Effector CD4-positive, alpha-beta T cell (primary cell): Measurements from ENCODE around the gene DHRS9.

Experiments used
- DNase-seq: peaks from one replicate; pipeline ENCODE4 v3.0.0-alpha.2; 2020

DHRS9 gene

DNA sequence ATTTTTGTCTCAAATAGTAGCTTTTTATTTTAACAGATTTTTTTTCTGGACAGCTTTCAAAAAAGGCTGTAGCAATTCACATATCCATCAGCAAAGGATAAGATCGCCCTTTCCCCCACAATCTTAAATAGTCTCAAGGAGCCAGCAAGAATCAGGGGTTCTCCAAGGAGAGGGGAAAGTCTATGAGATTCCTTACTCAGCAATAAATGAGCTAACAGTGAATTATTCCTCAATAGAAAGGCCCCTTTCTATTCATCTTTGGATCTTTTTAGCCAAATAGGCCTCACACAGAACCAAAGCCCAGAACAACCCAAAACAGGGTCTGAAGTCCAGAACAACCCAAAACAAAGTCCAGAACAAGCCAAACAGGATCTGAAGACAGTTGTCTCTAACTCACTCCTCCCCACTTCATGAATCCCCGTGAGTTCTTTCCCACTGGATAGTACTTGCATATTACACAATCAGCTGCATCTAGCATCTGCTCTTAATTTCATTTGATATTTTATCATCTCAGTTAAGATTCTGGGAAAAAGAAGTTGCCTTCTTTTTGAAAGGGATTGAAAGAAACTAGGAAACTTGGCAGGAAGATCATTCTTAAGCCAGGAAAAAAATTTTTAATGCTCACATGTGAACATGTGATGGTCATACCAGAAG, 3.4 kb upstream of the DHRS9 start:
- DNase-seq = no peak

DNA sequence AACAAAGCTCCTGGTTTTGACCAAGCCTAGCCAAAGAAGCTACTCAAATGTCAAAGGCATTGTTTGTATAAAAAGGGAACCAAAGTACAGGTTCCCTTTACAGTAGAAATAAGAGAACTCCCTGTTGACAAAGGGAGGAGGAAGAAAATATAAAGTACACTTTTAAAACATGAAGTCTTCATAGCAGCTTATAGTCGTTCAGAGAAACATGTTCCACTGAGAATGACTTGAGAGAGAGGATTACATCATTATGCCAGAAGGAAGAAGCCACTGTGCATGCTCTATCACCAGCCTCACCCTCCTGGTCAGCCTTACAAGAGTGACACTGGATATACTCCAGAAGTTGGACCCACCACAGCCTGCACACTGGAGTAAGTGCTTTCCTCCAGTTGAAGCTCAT, 2.5 kb upstream of the DHRS9 start:
- DNase-seq = no peak

DNA sequence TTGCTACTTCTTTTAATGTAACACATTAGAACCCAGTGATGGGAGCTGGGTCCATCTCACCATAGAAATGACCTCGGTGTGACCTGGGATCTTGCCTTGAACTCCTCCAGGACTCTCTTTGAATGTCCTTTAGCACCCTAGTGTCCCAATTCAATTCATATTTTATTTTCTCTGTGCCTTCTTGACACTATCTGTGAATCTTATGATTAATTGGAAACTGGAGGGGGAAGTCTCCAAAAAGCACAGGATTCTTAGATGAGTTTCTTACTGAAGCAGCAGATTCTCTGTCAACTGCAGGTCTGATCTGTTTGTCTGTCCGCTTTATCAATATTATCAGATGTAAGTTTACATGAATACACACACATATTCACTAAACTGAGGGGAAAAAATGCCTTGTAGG, 470 bp downstream of the DHRS9 start:
- DNase-seq = no peak

DNA sequence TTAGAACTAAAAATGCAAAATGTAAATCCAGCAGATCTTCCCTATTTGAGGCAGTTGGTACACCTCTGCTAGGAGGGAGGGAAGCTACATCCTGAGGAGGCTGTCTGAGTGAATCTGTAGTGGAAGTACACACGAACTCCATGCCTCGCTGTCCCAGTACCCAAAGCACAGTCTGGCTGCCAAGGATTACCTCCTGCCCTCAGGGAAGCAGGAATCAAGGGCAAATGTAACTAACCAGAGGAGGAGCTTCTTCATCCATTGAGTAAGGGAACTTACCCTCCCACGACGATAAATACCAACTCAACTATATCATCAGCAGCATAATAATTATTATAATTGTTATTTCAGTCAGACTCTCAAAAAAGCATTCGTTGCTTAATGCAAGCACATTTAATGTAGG, 2.1 kb downstream of the DHRS9 start:
- DNase-seq = no peak

DNA sequence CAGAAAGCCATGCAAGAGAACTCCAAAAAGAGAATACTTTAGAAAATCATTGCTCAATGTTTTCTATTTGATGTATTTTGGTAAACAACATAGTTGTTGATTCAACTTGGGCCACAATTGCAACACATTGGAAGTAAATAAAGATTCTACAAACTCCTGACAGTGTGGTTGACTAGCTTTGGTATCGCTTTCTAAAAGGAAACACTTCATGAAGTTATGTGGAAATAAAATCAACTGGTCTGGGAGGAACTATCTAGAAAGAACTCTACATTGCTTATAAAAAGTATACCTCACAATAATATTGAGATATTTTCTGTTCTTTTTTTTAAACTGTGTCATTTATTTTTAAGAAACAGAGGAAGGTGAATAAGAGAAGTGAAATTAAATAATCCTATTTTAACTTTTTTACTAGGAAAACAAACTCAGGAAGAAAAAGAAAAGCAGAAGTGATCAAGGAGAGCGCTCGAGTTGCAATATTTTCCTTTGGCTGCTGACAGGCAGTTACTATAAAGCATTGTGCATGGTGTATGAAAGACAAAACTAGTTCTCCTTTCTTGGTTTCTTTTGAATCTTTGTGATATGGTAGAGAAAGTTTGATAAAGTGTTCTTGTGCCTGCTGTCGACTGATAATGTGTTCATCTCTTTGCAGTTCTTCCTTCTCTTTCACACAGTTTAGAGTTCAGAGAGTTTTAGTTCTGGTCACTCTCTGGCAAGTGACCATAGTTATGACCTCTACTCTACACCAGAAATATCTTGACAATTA, 3.0 kb downstream of the DHRS9 start:
- DNase-seq = no peak

DNA sequence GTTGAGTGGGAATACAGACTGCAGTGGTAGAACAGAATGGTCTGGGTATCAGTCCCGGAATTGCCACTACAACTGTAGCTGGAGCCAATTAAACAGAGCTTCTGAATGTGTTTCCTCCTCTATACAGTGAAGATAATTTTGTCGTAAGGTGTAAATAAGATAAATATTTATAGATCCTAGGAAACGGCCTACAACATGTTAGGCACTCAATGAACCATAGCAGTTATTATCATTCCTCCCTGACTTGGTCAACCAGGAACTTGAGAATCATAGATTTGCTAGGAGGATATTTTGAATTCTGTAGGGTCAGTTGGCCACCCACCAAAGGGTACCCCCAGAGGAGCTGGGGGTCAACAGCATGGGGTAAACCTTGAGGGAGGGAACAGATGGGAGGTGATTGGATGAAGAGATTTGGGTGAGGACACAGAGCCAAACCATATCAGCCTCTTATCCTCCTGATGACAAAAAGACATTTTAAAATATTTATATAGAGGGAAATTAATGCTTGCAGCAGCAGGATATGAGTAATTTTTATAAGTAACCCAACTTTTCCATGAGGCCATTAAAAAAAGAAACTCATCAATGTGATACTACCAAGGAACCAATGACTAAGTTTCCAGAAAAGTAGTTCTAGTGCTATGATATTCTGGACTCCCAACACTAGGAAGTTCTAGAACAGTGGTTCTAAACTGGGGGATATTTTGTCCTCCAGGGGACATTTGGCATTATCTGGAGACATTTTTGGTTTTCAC, 4.0 kb downstream of the DHRS9 start:
- no peak for DNase-seq

DNA sequence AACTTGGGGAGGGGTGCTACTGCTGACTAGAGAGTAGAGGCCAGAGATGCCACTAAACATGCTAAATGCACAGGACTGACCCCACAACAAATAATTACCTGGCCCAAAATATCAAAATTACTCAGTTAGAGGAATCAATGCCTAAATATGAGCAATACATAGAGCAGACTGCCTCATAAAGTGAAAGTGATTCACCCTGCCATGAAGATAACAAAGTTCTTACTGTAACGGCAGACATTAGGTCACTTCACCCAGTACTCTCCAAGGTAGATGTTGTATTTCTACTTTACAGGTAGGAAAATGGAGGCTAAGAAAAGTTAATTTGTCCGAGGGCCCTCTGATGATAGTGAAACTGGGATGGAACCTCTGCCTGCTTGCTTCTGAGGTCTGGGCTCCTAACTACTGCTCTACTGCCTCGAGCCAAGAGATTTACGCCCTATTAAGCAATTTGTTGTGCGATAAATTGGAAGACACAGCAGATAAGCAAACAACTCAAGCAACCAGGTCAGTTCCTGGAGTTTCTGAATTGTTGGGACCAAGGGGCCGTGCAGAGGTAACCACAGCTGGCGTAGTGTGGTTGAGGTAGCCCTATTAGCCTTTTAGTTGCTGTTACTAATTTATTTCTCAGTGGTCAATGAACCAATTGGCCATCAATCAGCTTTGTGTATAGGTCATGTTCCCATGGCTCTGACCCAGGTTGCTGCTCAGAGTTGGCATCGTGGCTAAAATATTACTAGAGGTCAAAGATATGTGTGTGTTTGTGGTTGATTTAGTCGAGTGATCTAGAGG, 4.8 kb downstream of the DHRS9 start:
- no peak for DNase-seq

DNA sequence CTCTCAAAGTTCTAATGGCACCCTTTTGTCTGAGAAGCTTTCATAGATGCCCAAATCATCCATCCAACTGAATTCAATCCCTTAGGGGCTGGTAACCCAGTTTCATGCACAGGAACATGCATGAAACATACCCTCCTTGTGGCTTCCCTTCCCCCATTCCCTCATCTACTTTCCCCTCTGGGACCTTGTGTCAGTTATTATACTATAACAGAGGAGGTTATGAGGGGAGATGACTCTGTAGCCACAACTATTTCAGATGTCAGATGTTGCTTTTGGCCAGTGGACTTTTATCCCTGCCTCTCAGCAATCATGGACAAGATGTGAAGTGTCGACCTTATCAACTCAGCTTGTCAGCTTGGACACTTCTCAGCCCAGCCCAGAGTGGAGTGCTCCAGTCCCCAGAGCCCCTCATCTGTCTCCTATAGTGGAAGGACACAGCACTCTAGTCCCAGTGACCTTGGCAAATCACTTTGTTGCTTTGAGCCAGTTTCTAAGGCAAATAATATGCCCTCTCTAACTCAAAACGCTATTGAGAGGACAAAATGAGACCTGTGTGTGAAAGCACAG, 8.4 kb downstream of the DHRS9 start:
- no peak for DNase-seq

DNA sequence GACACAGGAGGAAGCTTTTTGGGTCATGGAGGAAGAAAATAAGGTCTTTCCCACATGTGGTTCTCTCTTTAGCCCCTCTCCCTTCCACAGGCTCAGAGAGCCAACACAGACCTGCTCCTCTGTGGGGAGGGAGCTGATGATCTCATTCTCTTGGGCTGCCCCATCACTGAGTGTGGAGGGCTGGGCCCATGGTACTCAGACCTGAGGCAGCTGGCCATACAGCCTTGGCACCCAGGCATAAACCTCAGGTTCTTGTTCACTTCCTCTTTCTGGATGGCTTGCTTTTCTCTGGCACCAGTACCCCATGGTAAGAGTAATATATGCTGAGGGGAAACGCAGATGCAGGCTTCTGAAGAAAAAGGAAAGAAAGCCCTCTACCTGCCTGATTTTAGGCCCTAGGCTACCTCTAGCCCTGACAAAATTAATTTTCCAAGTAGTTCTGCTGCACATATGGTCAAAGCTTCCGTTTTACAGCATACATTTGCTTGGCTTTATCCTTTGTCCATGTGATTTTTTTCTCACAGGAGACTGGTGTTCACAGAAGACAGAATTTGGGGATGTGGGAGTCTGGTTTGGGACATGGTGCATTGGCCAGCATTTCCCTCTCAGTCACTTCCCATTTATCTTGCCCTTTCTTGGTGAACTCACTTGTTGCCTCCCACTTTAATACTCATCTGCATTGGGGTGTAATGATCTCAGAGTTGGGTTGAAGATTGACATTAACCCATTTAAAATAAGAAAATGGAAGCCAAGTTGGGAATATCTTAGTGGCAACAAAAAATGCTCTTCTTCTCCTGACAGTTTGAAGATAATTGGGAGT, 11.1 kb downstream of the DHRS9 start:
- DNase-seq = no peak

DNA sequence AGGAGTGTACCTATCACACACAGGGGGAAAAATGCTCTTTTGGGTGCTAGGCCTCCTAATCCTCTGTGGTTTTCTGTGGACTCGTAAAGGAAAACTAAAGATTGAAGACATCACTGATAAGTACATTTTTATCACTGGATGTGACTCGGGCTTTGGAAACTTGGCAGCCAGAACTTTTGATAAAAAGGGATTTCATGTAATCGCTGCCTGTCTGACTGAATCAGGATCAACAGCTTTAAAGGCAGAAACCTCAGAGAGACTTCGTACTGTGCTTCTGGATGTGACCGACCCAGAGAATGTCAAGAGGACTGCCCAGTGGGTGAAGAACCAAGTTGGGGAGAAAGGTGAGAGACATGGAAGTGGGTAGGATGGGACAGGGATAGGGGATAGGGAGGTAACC, 12.2 kb downstream of the DHRS9 start:
- no peak for DNase-seq

DNA sequence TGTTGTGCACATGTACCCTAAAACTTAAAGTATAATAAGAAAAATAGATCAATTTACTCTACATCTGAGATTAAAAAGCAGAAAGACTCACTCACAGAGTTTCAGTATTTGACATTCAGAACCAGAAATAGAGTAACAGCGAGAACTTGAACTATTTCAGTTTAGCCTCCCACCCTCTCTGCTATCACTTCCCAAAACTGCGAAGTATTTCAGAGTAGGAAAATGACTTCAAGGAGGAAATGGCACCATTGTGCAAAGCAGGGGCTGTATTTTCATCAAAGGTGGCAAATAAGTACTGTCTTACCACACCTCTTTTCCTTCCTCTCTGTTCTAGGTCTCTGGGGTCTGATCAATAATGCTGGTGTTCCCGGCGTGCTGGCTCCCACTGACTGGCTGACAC, 13.6 kb downstream of the DHRS9 start:
- no peak for DNase-seq

DNA sequence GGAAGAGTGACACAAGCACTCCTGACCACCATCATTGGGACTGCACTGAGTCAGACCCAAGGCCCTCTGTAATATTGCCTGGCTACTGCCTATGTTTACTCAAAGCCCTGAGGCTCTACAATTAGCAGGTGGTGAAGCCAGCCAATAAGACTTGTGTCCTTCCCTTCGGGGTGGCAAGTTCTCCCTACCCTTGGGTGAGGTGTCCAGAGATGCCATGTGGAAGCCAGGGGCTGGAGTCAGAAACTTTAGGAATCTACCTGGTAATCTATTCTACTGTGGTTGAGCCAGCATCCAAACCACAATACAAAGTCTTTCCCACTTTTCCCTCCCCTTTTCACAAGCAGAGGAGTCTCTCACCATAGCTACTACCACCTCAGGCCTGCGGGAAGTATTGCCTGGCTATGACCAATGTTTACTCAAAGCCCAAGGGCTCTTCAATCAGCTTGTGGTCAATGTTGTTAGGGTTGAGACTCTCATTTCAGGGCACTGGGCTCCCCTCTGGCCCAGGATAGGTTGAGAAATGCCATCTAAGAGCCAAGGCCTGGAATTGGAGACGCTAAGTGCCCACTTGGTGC, 17.6 kb downstream of the DHRS9 start:
- no peak for DNase-seq

DNA sequence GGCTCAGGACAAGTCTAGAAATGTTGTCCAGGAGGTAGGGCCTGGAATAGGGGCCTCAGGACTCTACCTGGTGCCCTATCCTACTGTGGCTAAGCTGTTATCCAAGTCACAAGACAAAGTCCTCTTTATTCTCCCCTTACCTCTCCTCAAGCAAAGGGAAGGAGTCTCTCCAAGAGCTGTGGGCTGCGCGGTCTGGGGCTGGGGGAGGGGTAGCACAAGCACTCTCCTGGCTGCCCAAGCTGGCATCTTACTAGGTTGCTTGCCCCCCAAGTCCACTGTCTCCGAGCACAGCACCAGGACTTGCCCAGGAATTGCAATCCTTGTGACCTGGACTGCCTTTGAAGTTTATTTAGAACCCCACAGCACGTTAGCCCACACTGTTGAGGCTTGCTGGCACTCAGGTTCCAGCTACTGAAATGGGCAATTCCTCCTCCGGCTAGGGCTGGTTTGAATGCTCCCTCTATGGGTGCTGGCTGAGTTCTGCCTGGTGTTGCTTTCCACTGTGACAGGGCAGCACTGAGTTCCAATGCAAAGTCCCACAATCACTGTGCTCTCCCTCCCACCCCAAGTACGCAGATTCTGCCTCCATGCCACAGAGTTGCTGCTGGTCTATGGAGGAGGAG, 18.5 kb downstream of the DHRS9 start:
- DNase-seq = no peak

DNA sequence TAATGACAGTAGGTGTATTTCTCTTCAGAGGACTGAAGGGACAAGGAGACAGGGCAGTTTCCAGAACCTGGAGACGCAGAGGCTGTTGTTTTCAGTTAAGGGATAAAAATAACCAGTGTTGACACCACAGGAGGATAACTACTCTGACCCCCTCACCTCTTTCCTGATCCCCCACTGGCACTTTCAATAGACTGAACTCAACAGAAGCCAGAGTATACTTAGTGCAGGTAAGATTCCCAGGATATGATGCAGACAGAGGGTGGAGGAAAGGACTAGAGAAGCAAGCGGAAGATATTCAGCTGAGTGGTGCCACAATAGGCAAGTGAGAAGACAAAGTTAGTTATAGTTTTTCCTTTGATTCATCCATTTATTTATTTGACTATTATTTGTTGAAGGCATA, 19.8 kb downstream of the DHRS9 start:
- DNase-seq = no peak

DNA sequence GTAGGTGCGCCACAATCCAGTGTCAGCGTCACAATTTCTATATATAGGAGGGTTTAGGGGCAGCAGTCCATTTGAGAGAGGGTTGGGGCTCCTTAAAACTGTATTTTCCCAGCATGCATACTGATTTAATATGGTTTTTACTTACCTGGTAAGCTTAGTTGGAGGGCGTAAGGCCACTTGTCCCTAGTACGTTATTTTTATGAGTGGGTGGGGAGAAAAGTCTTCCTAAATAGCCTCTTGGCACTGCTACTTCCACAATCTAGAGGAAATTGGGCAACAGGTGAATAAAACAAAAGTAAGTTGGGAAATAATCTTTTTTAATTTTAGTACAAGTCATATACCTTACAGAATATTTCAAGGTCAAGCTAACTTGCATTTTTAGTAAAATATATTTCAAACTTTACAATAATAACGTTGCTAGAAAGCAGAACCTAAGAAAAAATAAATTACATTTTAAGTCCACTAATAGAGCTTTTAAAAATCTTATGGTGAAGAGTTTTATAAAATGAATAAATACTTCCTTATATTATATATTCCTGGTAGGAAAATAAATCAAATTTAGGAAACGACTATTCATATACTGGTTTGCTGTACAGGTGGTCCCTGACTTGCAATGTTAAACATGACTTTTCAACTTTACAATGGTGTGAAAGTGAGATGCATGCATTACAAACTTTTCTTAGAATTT, 20.9 kb downstream of the DHRS9 start:
- DNase-seq = no peak

DNA sequence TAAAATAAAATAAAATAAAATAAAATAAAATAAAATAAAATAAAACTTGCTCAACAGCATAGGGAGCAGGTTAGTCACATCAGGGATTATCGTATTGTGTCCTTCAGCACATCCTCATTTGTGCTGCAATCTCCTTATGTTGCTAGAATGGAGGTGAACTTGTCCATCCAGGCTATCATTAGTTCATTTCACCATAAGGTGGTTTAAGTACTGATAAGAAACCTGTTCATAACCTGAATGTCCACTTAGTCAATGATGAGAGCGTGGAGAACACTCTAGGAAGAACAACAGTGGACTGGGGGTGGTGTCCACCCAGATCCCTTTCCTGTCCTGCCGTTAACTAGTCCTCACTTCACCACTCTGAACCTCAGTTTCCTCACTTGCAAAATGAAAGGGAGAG, 21.9 kb downstream of the DHRS9 start:
- DNase-seq = no peak

DNA sequence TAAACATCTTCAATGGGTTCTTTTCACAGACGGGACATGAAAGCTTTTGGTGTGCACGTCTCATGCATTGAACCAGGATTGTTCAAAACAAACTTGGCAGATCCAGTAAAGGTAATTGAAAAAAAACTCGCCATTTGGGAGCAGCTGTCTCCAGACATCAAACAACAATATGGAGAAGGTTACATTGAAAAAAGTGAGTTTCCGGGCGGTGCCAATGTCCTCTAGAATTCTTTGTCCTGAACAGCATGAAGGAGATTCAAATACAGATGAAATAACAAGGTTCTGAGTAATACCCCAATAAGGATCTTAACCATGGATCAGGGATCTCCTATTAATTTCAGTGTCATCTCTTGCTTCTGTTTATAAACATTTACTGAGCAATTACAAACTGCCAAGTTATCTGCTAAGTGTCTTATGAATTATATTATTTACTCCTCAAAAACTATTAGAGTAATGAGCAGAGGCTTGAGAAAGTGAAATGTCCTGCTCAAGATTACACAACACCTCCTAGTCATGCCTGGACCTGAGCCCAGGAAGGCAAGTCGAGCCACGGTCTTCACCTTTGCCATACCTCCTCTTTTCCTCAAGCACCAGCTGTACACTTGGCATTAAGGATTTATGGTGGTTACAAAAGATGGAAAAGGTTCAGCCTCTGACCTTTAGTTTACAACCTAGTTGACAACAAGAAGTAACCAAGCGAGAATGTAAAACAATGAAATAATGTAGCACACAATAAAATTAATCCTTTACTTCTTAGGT, 22.6 kb downstream of the DHRS9 start:
- no peak for DNase-seq

DNA sequence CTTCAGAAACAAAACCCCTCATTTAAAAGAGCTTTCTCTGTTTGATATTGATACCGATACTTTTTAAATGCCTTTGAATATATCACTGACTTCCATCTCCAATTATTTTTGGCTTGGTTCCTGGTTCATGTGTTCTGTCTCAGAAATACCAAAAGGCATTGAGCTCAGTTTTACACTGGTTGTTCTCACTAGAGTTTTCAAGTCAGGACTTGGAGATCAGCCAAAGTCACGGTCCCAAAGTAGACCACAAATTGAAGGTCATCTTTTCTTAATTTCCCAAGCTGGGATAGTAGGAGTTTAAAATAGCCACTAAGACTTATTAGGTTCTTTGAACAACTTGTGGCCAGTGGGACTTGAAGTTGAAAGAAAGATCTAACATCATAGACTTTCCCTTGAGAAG, 24.2 kb downstream of the DHRS9 start:
- DNase-seq = no peak

DNA sequence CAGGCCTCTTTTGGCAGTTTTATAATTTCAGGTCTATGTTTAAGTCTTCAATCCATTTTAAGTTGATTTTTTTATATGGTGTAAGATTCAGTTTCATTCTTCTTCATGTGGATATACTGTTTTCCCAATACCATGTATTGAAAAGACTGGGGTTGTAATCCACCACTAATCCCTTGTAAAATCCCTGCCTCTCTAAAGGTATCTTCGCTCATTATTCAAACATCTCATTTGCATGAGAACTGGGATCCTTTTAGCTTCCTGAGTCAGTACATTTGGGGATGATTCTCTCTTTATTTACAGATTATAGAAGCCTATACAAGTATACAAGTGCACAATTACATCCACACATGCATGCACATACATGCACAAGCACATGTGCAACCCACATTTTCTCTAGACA, 25.3 kb downstream of the DHRS9 start:
- DNase-seq = no peak

DNA sequence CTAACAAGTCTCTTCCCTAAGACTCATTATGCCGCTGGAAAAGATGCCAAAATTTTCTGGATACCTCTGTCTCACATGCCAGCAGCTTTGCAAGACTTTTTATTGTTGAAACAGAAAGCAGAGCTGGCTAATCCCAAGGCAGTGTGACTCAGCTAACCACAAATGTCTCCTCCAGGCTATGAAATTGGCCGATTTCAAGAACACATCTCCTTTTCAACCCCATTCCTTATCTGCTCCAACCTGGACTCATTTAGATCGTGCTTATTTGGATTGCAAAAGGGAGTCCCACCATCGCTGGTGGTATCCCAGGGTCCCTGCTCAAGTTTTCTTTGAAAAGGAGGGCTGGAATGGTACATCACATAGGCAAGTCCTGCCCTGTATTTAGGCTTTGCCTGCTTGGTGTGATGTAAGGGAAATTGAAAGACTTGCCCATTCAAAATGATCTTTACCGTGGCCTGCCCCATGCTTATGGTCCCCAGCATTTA, 26.3 kb downstream of the DHRS9 start:
- no peak for DNase-seq
